Heart left ventricle (tissue), 13 donors: ENCODE data around the gene SNAPC2.

Experiments used
- POLR2A ChIP-seq, 2 donors: fragments of 450-650 bp; IDR thresholded peaks; one replicate each; pipeline ENCODE4 v1.6.1; 2017; ENCODE audit warnings: antibody characterized with exemption in 2 of 2, mild to moderate bottlenecking in 2 of 2, moderate library complexity in 2 of 2
- TF ChIP-seq, protein P1 (sequence below), 12 donors: fragments of 200-600 bp; sonication (generic) in 4 of 12; IDR thresholded peaks; one replicate each; pipeline versions ENCODE4 v1.5.0 to v1.8.0; 2018 to 2022; ENCODE audit warnings: antibody characterized with exemption in 12 of 12, mild to moderate bottlenecking in 5 of 12
- donor health status: ischemic (EF 13 %, LVEDD 7.1; RV severe dilation, severe dysfunction).
- donor health status: DM: no; HTN: yes; CAD: no.
- donor health status: DM: no; HTN: no; CAD: no.
- donor health status: ischemic (EF 25% LVEDD 6.9; RV normal size, moderate dysfunction).
- donor health status: ischemic (EF 25% LVEDD 5.7; RV mildly dilated, moderate dysfunction).
- donor health status: ischemic (EF 35%, LVEDD 5.7; RV mildly dilated, moderate dysfunction).
- donor health status: nonischemic (EF 11% LVEDD 7.7; RV severe dilation, severe dysfunction).
- donor health status: DM: yes; HTN: yes; CAD: no.
- donor health status: PGD.
- donor health status: ischemic (EF 29% LVEDD 5.4; RV normal size, mild dysfunction).
- donor health status: nonischemic (EF 23%, LVEDD 6.1; RV moderate dilation, normal function).

DNA sequence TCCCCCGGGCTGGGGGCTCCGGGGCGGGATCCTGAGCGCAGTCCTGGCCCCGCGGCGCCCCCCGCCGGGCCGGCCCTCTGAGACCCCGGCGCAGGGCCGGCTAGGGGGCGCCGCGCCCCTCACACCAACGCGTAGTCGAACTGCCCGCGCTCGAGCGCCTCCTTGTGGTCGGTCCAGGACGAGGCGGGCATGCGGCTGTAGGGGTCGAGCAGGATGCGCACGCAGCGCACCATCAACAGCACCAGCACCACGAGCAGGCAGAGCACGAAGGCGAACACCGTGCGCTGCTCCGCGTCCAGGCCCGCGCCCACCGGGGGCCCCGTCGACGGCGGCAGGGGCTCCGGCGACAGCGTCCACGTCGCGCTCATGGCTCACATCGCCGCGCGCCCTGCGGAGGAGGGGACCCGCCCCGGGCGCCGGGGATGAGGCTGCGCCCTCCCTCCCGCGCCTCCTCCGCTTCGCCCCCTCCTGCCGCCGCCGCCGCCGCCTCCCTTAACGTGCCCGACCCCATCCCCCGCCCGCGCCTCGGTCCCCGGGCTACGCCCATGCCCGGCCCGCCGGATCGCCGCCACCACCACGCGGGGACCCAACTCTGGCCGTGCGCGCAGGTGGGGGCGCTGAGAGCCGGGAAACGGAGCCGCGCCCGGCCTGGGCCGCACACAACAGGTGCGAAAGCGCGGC is 5.2 kb downstream of the SNAPC2 start:
- TF ChIP-seq, protein P1, sequence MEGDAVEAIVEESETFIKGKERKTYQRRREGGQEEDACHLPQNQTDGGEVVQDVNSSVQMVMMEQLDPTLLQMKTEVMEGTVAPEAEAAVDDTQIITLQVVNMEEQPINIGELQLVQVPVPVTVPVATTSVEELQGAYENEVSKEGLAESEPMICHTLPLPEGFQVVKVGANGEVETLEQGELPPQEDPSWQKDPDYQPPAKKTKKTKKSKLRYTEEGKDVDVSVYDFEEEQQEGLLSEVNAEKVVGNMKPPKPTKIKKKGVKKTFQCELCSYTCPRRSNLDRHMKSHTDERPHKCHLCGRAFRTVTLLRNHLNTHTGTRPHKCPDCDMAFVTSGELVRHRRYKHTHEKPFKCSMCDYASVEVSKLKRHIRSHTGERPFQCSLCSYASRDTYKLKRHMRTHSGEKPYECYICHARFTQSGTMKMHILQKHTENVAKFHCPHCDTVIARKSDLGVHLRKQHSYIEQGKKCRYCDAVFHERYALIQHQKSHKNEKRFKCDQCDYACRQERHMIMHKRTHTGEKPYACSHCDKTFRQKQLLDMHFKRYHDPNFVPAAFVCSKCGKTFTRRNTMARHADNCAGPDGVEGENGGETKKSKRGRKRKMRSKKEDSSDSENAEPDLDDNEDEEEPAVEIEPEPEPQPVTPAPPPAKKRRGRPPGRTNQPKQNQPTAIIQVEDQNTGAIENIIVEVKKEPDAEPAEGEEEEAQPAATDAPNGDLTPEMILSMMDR (IDR thresholded peaks at IDR 0.05), result peak; percentile 69 to 90 (median 78)
- TF ChIP-seq POLR2A (IDR thresholded peaks at IDR 0.05), result no peak
